Thoracic aorta (tissue), 2 donors: ENCODE measurements around the gene RUVBL1. TPM values are rescaled to one million over a fixed set of nuclear protein-coding genes. Genes with fewer than 3 reads are reported as not detected.

Source experiments
- ATAC-seq: fragments of 150-250 bp; one replicate; pipeline ENCODE4 v1.8.0; 2017; ENCODE audit warnings: low read depth; ENCODE audit not compliant: insufficient number of reproducible peaks, low FRiP score
- DNase-seq: peaks from one replicate; pipeline ENCODE4 v3.0.0-alpha.2; 2020; ENCODE audit warnings: low spot score
- H3K27ac ChIP-seq, 2 donors: fragments of 200-600 bp; sonication (generic); 1 replicate in 1 of 2; 2 replicates in 1 of 2; pipeline ENCODE4 v1.5.1; 2016; ENCODE audit warnings: mild to moderate bottlenecking in 2 of 2, moderate library complexity in 2 of 2
- H3K27me3 ChIP-seq: fragments of 200-600 bp; sonication (generic); replicated peaks from 2 replicates; pipeline ENCODE4 v1.6.0; 2016; ENCODE audit warnings: mild to moderate bottlenecking; ENCODE audit not compliant: insufficient read depth
- H3K36me3 ChIP-seq: fragments of 200-600 bp; sonication (generic); one replicate; pipeline ENCODE4 v1.5.1; 2016
- H3K4me1 ChIP-seq, 2 donors: fragments of 200-600 bp; sonication (generic); 1 replicate in 1 of 2; 2 replicates in 1 of 2; pipeline versions ENCODE4 v1.5.1 to v1.6.0; 2016; ENCODE audit warnings: low read depth in 2 of 2, mild to moderate bottlenecking in 1 of 2; ENCODE audit not compliant: control insufficient read depth in 1 of 2
- H3K4me3 ChIP-seq: fragments of 200-600 bp; sonication (generic); 2 replicates; pipeline ENCODE4 v1.5.1; 2016; ENCODE audit warnings: mild to moderate bottlenecking
- H3K9me3 ChIP-seq: fragments of 200-600 bp; sonication (generic); 2 replicates; pipeline ENCODE4 v1.5.1; 2016
- CTCF ChIP-seq: fragments of 200-600 bp; sonication (generic); IDR thresholded peaks from one replicate; pipeline ENCODE4 v1.5.1; 2019; ENCODE audit warnings: antibody characterized with exemption
- total RNA-seq, 2 donors: library from RNA; depleted of rRNA; stranded (reverse); fragments of >200 nt; gene quantifications; one replicate each; pipeline versions ENCODE4 v1.1.0 to v1.2.3, GENCODE V29; 2016

The RUVBL1 gene
- total RNA-seq, 2 donors from 2014 or later: 14.1 to 18.6 TPM

GRCh38 chr3:128082546-128082945, 41.1 kb downstream of the RUVBL1 start:
- Histone ChIP-seq H3K27ac (no peak overlapping the region), H3K4me3 (no peak overlapping the region), H3K27me3 (no peaks in the 10 kb centered on the region), H3K36me3 (peaks cover 3% of the 10 kb centered on the region), H3K9me3 (no peaks in the 10 kb centered on the region), H3K4me1 (peaks cover 0 to 23% of the 10 kb centered on the region in 2 donors)
- TF ChIP-seq CTCF: no peak
- DNase-seq (no peak), ATAC-seq (no peak)

- peaks cover 0 to 23% of the 10 kb centered on the region in 2 donors for H3K4me1 ChIP-seq
- TF ChIP-seq CTCF: no peak
- no peak for DNase-seq
Measured at GRCh38 chr3:128081846-128082245, 41.8 kb downstream of the RUVBL1 start.

GRCh38 chr3:128081226-128081625, 42.4 kb downstream of the RUVBL1 start:
- Histone ChIP-seq H3K4me1 (peaks cover 3 to 28% of the 10 kb centered on the region in 2 donors), H3K36me3 (no peaks in the 10 kb centered on the region), H3K27ac (no peak overlapping the region), H3K9me3 (no peaks in the 10 kb centered on the region), H3K27me3 (no peaks in the 10 kb centered on the region), H3K4me3 (no peak overlapping the region)
- ATAC-seq: no peak
- no peak for DNase-seq
- no peak for TF ChIP-seq CTCF

More at GRCh38 chr3:128081846-128082245, 41.8 kb downstream of the RUVBL1 start:
- H3K36me3 ChIP-seq: no peaks in the 10 kb centered on the region
- no peak overlapping the region for H3K4me3 ChIP-seq
- no peaks in the 10 kb centered on the region for H3K27me3 ChIP-seq
- no peaks in the 10 kb centered on the region for H3K9me3 ChIP-seq
- no peak overlapping the region for H3K27ac ChIP-seq
- no peak for ATAC-seq

GRCh38 chr3:128080323-128081080, 43.1 kb downstream of the RUVBL1 start:
- no peak overlapping the region for H3K27ac ChIP-seq
- no peak overlapping the region for H3K4me3 ChIP-seq
- H3K36me3 ChIP-seq: no peaks in the 10 kb centered on the region
- peaks cover 5 to 34% of the 10 kb centered on the region in 2 donors for H3K4me1 ChIP-seq
- ATAC-seq: no peak
- no peak for DNase-seq
- TF ChIP-seq CTCF: no peak
- no peaks in the 10 kb centered on the region for H3K27me3 ChIP-seq
- H3K9me3 ChIP-seq: no peaks in the 10 kb centered on the region

- DNase-seq (no peak), ATAC-seq (no peak)
- no peaks in the 10 kb centered on the region for H3K36me3 ChIP-seq
- no peaks in the 10 kb centered on the region for H3K9me3 ChIP-seq
- no peak overlapping the region for H3K4me3 ChIP-seq
- peaks cover 9 to 34% of the 10 kb centered on the region in 2 donors for H3K4me1 ChIP-seq
- no peak overlapping the region for H3K27ac ChIP-seq
- no peaks in the 10 kb centered on the region for H3K27me3 ChIP-seq
- TF ChIP-seq CTCF: no peak
Measured at GRCh38 chr3:128079823-128080222, 43.8 kb downstream of the RUVBL1 start.
